CD4-positive, alpha-beta T cell treated with Interleukin-21 for 1 hour (primary cell): ENCODE data around the gene SNX8.
"Not testable (repeated sequence)": the region's sequence is repeated elsewhere in the genome, so short reads cannot be mapped to it uniquely, and the experiment has no call there.

ENCODE experiments used
- DNase-seq: peaks from one replicate; pipeline ENCODE4 v3.0.0-alpha.2; 2020

SNX8 gene

GRCh38 chr7:2314209-2314955 is at the start of gene SNX8:
SNX8 (minus strand) TSS chr7:2314441; CDS start chr7:2314421, 20 bp downstream.
- DNase-seq, result peak; percentile 95

- no peak for DNase-seq
Measured at GRCh38 chr7:2362385-2363088, 48.3 kb upstream of the SNX8 start.

- DNase-seq, result no peak
Measured at GRCh38 chr7:2360796-2361195, 46.6 kb upstream of the SNX8 start.

- DNase-seq, result no peak
Measured at GRCh38 chr7:2359610-2360009, 45.4 kb upstream of the SNX8 start.

GRCh38 chr7:2358968-2359527 is 44.8 kb upstream of the SNX8 start:
- DNase-seq, result no peak

GRCh38 chr7:2357571-2357970 is 43.3 kb upstream of the SNX8 start:
- DNase-seq, result no peak

- DNase-seq, result no peak
Measured at GRCh38 chr7:2357165-2357564, 42.9 kb upstream of the SNX8 start.

GRCh38 chr7:2355705-2356008 is 41.4 kb upstream of the SNX8 start:
- no peak for DNase-seq

GRCh38 chr7:2354939-2355704 is 40.9 kb upstream of the SNX8 start:
- no peak for DNase-seq

- DNase-seq, result peak; percentile 93
Measured at GRCh38 chr7:2354186-2354938, 40.1 kb upstream of the SNX8 start, which contains the start of gene EIF3B. EIF3B (plus strand) TSS chr7:2354827; CDS start chr7:2354922, 95 bp downstream.

- peak; percentile 91 for DNase-seq
Measured at GRCh38 chr7:2353936-2354185, 39.6 kb upstream of the SNX8 start.

- DNase-seq, result no peak
Measured at GRCh38 chr7:2353113-2353935, 39.1 kb upstream of the SNX8 start.

- no peak for DNase-seq
Measured at GRCh38 chr7:2350861-2351260, 36.6 kb upstream of the SNX8 start.

- DNase-seq, result no peak
Measured at GRCh38 chr7:2350055-2350454, 35.8 kb upstream of the SNX8 start.

GRCh38 chr7:2347351-2348063 is 33.3 kb upstream of the SNX8 start:
- DNase-seq, result not testable (repeated sequence)

GRCh38 chr7:2336626-2337299 is 22.5 kb upstream of the SNX8 start:
- no peak for DNase-seq

- not testable (repeated sequence) for DNase-seq
Measured at GRCh38 chr7:2332606-2333231, 18.5 kb upstream of the SNX8 start.

GRCh38 chr7:2331707-2332106 is 17.5 kb upstream of the SNX8 start:
- no peak for DNase-seq

- DNase-seq, result no peak
Measured at GRCh38 chr7:2330493-2330892, 16.3 kb upstream of the SNX8 start.

- no peak for DNase-seq
Measured at GRCh38 chr7:2326951-2327350, 12.7 kb upstream of the SNX8 start.
